NCI-H1436 (cell line): ENCODE data around the gene CYTH3.
"Not testable (repeated sequence)": the region's sequence is repeated elsewhere in the genome, so short reads cannot be mapped to it uniquely, and the experiment has no call there.

ENCODE experiments used
- DNase-seq: peaks from one replicate; lab custom pipeline; 2025; lab: John Stamatoyannopoulos, UW

CYTH3 gene

DNA sequence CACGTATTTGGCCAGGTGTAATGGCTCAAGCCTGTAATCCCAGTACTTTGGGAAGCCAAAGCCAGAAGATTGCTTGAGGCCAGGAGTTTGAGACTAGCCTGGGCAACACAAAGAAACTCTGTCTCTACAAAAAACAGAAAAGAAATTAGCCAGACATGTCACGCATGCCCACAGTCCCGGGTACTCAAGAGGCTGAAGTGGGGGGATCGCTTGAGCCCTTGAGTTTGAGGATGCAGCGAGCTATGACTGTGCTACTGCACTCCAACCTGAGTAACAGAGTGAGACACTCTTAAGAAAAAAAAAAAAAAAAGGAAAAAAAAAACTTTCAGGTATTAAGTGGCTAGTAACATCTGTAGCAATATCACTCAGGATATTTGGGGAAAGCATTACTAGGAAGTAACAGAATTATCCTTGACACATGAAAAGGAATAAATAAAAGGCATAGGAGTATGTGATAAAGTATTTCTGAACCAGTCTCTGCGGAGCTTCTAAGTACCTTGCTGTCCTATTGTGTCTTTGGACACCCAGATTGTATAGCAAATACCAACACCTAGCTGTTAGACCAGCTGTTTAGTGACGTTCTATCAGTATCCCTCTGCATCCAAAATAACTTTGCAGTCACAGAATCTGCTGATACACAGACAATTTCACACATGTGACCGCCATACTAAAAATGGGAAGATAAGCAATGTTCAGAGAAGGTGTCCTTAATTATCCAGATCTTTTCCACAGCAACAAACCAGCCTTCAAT is 74.4 kb downstream of the CYTH3 start:
- DNase-seq, result no peak

DNA sequence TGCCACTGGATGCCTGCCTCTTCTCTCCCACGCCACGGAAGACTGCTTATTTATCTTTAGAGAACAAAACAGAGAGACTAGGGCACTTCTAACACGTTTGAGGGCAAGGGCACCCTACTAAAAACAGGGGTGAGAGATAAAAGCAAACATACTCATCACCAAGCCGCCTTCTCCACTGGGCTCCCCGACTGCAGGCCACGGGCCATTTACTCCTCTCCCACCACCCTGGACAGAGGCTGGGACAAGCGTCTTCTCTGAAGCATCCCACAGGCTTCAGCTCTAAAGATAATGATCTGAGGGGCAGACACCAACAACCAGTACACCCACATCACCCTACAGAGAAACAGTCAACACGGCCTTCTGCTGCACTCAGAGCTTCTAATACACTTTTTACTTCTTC is 78.7 kb downstream of the CYTH3 start:
- DNase-seq, result no peak

DNA sequence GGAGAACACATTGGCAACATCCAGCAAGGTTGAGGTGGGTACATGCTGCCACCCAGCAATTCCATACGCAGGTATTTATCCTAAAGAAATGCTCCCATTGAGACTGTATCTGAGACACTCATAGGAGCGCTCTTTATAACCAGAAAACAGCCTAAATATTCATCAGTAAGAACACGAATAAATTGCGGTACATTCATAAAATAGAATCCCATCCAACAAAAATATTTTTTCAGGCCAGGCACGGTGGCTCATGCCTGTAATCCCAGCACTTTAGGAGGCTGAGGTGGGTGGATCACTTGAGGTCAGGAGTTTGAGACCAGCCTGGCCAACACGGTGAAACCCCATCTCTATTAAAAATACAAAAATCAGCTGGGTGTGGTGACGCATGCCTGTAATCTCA is 81.9 kb downstream of the CYTH3 start:
- DNase-seq, result not testable (repeated sequence)

DNA sequence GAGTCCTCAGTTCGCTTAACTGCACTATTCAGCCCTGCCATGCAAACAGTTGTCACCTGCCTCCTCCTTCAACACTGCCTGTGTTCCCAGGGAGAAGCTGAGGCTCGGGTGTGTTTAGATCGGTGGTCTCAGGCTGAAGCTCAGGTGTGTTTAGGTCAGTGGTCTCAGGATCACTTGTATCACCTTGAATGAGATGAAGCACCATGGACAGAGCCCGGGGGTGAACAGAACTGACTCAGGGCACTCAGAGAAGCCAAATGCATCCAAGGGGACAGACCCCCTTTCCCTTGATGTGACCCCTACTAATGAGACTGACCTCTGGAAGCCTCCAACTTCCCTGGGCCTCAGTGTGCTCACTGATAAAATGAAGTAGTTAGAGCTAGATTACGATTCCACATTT is 84.0 kb downstream of the CYTH3 start:
- no peak for DNase-seq

DNA sequence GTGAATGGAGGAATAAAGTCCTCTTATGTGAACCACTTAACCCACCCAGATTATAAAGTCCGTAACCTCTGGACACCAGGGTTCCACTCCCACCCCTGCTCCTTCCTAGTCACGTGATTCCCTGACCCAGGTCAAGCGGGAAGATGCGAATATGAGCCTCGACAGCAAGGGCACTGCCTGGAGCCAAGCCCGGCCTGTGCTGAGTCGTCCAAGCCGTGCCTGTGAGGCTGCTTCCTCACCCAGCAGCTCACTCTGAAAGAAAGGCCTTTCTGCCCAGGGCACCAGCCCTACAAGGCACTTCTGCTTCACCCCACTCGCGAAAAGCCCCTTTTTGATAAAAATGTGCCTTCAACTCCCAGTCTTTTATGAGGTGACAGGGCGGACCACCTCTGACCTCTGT is 85.8 kb downstream of the CYTH3 start:
- no peak for DNase-seq

DNA sequence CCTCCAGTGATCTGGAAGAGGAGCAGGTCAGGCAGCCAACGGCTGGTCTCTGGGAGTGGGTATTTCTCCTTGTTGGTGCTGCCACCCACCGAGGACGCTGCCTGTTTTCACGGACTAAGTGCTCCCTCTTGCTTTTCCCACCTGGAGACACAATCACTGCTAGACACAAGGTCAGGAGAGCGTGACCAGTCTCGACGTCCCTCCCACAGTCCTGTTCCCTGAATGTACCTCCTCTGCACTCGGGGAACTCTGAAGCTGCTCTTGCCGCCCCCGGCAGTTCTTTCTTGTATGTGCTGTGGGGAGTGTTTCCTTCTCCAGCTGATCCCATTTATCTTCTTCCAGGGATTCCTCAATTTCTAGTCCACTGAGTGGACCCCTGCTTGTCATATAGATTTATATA is 89.4 kb downstream of the CYTH3 start:
- no peak for DNase-seq

DNA sequence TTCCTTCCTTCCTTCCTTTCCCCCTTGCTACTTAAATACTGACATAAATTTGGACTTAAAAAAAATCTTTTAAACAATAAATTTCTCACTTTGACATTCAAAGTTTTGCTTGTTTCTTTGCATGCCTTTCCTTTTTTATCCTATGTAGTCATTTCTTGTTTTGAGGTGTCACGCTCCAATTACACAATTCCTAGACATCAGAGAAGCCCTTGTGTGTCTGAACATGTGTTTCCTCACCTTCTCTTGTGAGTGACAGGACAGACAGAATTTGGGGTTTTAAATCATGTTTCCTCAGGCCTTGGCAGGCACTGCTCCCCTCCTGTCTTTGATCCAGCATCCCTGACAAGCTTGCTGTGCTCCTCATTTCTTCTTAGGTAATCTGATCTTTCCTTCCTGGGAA is 91.3 kb downstream of the CYTH3 start:
- DNase-seq, result no peak

DNA sequence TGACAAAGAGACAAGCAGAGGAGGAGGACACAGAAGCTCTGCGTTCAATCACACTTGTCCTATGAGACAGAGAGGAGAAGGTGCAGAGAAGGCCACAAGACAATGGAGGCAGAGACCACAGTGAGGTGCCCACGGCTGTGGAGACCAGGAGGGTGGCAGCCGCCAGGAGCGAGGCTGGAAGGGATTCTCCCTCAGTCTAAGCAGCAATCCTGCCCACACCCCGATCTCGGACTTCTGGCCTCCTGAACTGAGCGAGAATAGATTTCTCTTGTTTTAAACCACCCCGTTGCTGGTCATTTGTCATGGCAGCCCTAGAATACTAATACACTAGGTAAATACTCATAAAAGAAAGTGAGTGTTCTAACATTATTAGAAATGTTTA is 92.1 kb downstream of the CYTH3 start:
- no peak for DNase-seq

DNA sequence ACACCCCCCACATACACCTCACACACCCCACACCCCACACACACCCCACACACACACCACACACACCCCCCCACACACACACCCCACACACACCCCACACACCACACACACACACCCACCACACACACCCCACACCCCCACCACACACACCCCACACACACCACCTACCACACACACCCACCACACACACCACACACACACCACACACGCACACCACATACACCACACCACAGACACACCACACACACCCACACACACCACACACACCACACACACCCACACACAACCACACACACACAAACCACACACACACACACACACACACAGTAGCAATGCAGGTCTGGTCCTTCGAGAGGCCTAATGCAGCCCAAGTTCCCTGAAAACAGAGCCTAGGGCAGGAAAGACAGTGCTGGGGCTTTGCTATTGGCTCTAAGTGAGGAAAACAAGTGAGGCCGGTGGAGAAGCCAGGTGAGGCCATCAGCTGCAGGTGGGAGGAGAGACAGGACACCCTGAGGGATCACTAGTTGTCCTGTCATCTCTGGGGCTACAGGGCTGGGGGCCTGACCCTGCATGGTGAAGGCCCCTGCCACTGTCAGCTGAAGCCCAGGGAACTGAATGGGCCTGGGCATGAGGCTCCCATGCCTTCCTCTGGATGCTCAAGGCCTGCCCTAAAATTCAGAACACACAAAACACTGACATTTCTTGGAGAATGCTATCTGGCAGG is 92.6 kb downstream of the CYTH3 start:
- DNase-seq, result no peak

DNA sequence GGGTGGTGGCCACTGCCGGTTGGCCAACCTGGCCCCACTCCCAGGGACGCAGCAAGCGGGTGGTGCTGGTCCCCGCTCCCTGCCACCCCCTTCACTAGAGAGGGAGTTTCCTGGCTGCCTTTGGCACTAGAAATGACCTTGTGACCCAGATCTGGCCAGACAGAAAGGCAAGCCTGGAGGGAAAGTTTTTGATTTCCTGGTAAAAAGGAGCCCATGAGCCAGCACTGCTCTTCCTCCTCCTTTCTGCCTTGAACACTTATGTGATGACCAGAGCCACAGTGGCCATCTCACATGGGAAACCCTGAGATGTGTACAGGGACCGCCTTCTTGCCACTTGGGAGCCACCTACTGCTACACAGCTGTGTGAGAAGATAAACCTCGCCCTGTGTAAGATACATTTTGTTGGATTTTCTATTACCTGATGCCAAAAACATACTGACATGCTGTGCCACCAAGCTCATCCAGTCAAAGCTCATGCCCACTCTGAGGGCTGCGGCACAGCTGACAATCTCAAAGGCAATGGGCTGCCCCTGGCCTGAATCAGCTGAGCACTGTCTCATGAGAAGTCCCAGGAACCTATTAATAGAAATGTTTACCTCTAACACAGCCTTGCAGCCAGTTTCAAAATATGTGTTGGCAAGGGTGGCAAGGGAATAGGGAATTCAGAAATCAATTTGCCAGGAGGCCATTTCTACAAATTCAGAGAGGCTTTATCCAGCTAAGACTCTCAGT is 94.0 kb downstream of the CYTH3 start:
- no peak for DNase-seq

DNA sequence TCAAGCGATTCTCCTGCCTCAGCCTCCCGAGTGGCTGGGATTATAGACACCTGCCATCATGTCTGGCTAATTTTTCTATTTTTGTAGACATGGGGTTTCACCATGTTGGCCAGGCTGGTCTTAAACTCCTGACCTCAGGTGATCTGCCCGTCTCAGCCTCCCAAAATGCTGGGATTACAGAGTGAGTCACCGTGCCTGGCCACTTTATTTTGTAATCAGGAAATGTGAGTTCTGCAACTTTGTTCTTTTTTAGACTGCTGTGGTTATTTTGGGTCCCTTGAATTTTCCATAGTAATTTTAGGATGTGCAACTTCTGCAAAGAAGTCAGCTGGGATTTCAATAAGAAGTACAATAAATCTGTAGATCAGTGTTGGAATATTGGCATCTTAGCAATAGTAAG is 96.8 kb downstream of the CYTH3 start:
- DNase-seq, result no peak

DNA sequence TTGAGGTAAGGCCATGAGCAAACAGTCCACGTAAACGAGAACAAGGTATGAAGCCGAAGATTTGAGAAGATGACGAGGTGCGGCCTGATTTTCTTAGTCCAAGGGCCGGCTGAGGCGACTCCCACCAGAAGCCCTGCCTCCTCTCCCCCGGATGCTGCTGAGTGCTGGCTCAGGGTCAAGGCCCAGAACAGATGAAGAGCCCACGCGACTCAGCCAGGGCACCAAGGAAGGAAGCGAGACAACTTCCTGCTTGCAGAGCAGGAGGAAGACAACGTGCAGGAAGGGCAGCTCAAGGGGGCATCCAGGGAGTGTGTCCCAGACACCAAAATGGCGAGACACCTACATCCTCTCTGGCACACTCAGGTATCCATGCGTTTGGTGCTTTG is 99.5 kb downstream of the CYTH3 start:
- no peak for DNase-seq

DNA sequence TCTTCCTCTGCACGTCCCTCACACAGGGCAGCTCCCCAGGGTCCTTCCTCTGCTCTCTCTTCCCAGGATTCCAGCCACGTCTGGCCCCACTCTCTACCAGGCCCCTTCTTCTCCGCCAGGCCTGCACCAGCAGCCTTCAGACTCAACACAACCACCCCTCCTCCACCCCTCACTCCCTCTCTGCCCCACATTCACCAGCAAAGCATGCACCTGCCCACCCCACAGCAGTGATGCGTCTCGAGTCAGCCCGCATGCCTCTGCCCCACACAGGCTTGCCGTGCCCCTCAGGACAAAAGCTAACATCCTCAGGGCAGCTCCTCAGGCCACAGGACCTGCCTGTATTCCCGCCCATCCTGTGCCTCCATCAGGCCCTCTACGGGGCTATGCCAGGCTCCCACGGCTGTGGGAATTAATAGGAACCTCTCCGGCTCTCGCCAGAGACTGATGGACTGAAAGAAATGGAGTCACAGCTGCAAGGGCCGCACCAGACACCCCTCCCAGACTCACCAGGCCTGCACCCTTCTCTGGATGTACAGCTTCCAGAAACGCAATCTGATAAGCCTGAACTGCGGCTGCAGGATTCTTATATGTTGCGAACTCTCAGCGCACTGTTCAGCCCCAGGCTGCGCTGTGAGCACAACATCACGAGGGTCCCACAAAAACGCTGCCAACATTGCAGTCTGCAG is 100.1 kb downstream of the CYTH3 start:
- no peak for DNase-seq

DNA sequence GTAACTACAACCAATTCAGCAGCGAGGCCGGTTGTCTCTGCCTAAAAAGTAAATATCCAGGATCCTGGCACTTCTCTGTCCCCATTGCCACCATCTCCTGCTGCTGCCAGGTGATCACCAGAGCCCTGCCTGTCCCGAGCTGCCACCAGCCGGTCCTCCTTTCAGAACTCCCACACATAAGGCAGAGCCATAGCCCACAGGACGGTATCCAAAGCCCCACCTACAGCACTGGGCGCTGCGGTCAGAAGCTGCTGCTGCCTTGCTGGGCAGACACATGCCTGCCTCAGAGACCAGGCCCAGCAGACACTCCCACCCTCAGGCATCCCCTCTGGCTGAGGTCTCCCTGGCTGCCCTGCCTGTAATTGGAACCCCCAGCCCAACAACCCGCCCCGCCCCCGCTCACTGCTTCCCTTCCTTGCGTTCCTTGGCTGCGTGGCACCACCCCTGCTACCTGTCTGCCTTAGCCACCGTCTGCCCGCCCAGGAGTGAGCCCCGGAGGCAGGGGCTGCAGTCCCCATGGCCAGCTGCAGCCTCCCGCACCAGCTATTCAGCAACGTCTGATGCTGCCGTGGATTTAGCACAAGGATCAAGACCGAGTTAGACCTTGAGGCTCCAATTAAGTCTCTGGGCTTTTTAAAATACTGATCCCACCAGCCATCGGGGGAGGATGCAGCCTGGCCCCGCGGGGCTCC is 100.7 kb downstream of the CYTH3 start:
- DNase-seq, result no peak

DNA sequence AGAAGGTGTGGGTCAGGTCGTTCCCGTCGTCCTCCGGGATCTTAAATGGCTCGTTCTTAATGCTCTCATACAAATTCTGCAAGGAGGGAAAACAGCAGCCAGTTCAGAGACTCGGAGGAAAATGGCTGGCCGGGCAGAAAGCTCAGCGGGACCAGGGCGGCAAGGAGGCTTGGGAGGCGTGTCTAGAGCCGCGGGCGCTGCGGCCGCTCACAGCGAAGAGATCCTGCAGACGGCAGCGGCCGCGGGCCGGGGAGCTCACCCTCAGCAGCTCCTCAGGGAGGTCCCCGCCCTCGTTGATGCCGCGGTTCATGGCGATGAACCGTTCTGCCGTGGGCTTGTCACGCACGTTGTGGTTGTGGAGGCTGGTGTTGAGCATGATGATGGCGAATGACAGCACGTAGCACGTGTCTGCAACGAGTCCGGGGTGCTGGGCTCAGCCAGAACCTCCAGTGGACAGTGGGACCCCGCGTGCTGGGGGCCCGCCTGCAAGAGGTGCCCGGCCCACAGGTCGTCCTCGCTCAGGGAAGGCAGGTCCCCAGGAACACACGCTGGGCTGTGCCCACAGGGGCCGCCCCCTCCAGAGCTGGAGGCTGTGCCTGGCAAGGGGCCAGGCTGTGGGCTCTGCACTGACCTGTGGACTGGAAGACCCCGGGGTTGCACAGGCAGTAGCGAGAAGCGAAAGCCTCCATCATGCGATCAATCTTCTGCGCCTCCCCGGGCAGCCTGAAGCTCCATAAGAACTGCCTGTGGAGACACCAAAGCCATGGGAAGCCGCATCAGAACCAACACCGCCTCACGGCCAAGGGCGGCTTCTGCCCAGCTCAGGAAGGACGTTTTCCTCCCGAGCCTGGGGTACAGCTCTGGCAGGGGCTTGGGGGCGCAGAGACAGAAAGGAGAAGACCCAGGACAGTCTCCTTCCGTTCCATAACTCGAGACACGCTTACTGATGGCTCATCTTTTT is 101.6 kb downstream of the CYTH3 start:
- no peak for DNase-seq

DNA sequence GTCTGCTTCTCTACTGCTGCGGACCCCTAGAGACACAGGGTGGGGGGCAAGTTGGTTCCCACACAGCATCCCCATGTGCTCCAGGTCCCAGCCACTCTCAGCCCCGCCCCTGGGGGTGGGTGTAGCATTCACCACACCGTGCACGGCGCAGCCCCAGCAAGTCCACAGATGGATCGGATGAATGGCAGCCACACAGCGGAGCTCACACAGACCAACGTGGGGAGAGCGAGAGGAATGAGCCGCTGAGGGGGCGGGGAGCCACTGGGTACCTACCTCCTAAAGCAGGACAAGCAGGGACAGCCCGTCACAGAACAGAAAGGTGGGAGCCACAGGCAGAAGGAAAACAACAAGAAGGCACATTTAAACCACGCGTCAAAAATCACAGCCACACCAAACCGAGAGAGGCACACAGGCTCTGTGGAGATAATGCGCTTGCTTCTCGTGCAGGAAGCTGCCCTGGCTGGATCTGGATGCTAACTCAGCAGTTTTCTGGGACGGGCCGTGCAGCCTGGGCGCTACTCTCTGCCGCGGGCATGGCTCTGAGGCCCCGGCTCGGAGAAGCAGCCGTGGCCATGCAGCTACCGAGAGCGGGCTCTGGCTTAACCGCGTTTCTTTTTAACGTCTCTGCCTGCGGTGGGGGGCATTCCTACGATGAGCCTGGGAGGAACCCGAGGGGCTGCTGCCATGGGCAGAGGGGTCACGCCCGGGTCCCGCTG is 102.5 kb downstream of the CYTH3 start:
- no peak for DNase-seq

DNA sequence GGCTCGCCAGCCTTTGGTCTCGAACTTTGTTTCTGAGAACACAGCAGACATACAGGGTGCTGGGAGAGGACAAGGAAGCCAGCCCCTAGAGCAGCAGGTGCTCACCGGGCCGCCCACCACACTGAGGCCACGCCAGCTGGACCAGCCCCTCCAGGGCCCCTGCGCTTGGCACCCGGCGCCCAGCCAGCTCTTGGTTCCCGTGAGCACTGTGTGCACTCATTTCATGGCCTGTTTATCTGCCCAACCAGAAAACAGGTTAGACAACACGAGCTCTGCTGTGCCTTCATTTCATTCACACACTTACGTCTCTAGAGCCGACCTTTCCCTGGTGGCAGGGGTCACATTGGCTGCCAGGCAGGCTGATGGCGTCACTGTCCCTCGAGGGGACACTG is 104.0 kb downstream of the CYTH3 start:
- no peak for DNase-seq

DNA sequence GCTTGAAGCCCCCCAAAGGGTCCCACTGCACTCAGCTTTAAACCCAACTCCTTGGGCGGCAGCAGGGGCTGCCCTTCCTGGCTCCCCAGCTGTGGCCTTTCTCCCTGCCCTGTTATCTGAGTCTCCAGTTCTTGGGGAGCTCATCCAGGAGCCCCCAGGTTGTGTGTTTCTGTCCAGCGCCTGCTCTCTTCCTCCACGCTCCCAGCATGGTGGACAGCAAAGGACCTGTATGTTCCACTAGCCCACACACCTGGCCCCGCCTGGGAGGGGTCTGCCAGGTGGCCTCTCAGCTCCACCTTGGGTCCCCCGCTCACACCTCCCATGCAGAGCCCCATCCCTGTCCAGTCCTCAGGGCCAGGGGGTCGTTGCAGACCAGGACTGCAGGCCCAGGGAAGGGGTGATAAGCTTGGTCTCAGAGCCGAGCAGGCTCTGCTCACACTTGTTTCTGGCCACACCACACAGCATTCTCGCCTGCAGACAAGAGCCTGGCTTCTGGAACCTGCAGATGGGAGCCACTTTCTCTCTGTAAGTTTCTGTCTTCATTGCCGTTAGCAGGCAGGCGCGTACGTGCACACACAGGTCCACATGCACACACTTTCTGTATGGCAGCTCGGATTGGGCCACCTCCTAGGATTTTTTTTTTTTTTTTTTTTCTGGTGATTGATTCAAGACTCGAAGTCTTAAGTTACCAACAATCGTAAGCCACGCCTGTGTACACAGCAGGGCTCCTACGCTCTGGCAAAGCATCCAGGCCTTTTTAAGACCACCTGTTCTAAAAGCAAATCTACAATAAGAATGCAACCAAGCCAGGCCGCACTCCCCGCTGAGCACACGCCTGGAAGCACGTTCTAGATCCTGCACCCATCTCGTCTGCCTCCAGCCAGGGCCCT is 104.6 kb downstream of the CYTH3 start:
- DNase-seq, result no peak

DNA sequence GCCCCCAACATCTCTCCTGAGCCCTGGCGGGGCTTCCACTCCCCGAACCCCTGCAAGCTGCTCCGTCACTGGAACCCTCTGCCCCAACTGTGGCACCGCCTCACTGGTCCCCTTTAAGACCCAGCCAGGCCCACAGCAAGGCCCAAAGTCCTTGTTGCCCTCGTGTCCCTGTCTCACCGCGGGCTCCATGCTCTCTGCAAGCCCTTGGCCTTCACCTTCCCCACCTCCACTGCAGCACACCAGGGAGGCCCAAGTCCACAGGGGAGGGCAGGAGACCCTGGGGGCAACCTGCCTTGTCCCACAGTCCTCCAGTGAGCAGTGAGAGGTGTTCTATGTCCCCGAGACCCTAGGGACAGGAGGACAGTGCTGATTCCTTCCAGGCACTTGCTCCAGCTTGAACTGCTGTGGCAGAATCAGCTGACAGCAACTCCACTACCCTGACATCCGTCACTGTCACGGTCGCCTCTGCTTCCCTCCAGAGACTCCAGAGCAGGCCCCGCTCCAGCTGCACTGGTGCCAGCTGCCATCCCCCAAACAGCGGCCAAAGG is 105.3 kb downstream of the CYTH3 start:
- DNase-seq, result no peak
